A549 (cell line): ENCODE measurements around the gene NDUFB10. TPM values are rescaled to one million over a fixed set of nuclear protein-coding genes. Genes with fewer than 3 reads are reported as not detected.

ENCODE experiments used
- ATAC-seq, 2 experiments: fragments of 200-7000 bp in 1 of 2; fragments of >200 bp in 1 of 2; cut with Nextera tagmentation in 1 of 2; cut with Tn5 transposase in 1 of 2; 3 replicates each; pipeline versions ENCODE4 v1.8.0 to v1.9.1; 2018 to 2020; ENCODE audit warnings: mild to moderate bottlenecking in 1 of 2, moderate library complexity in 1 of 2
- CTCF ChIA-PET: fragments of 300-600 bp; sonication (Branson Sonifier 250); formaldehyde crosslinking; extraction: SDS; loops from one replicate; lab custom pipeline; 2021; ENCODE audit warnings: antibody characterized with exemption, inconsistent platforms; lab: Yijun Ruan, JAX
- POLR2A ChIA-PET: fragments of 350-600 bp; formaldehyde crosslinking; extraction: SDS; loops from one replicate; lab custom pipeline; 2021; ENCODE audit warnings: antibody characterized with exemption, inconsistent platforms; lab: Yijun Ruan, JAX
- DNase-seq, 2 experiments: peaks; one replicate each; pipeline versions ENCODE4 v3.0.0 to v3.0.0-alpha.2; 2011 to 2016; ENCODE audit warnings: low read depth in 1 of 2, low spot score in 1 of 2
- FAIRE-seq: peaks from 2 replicates; lab custom pipeline; 2011; peaks lifted over from hg19 to GRCh38; lab: Jason Lieb, UNC
- H3K27ac ChIP-seq, 2 experiments: fragments of >200 bp; sonication (Bioruptor Twin); formaldehyde crosslinking; 3 replicates each; pipeline ENCODE4 v1.5.1; 2016 to 2017
- H3K4me1 ChIP-seq: fragments of >200 bp; sonication (Bioruptor Twin); formaldehyde crosslinking; 3 replicates; pipeline ENCODE4 v1.6.1; 2016
- H3K4me2 ChIP-seq: fragments of >200 bp; sonication (Bioruptor Twin); formaldehyde crosslinking; 3 replicates; pipeline ENCODE4 v1.6.1; 2016
- H3K4me3 ChIP-seq: fragments of >200 bp; sonication (Bioruptor Twin); formaldehyde crosslinking; 3 replicates; pipeline ENCODE4 v1.5.1; 2016
- H3K9me3 ChIP-seq: fragments of >200 bp; sonication (Bioruptor Twin); formaldehyde crosslinking; 3 replicates; pipeline ENCODE4 v1.6.1; 2016
- ATOH8 ChIP-seq: fragments of 250-450 bp; sonication (Bioruptor Pico); IDR thresholded peaks from 2 replicates; pipeline ENCODE4 v1.5.0; 2020; ENCODE audit warnings: low read depth, mild to moderate bottlenecking, moderate library complexity
- BCL3 ChIP-seq: fragments of >200 bp; sonication (Bioruptor Twin); formaldehyde crosslinking; IDR thresholded peaks from 3 replicates; pipeline ENCODE4 v1.6.1; 2016
- CBX8 ChIP-seq: fragments of 200-600 bp; sonication (generic); IDR thresholded peaks from 2 replicates; pipeline ENCODE4 v1.6.1; 2016
- EHMT2 ChIP-seq: fragments of 200-600 bp; sonication (generic); IDR thresholded peaks from 2 replicates; pipeline ENCODE4 v1.6.1; 2016; ENCODE audit warnings: antibody characterized with exemption, low read depth, mild to moderate bottlenecking, moderate library complexity
- ELK1 ChIP-seq: fragments of 150-350 bp; IDR thresholded peaks from 2 replicates; pipeline ENCODE4 v1.6.1; 2014; ENCODE audit warnings: low read depth, mild to moderate bottlenecking, low read length
- FOSL2 ChIP-seq, 2 experiments: fragments of 450-650 bp in 1 of 2; fragments of >200 bp in 1 of 2; sonication (Bioruptor Twin) in 1 of 2; formaldehyde crosslinking; IDR thresholded peaks; 2 replicates each; pipeline versions ENCODE4 v1.5.0 to v1.6.1; 2016 to 2020; ENCODE audit warnings: mild to moderate bottlenecking in 1 of 2, moderate library complexity in 1 of 2
- HES2 ChIP-seq: fragments of >200 bp; sonication (Bioruptor Twin); formaldehyde crosslinking; IDR thresholded peaks from 2 replicates; pipeline ENCODE4 v1.6.1; 2016
- HEYL ChIP-seq: fragments of 250-450 bp; sonication (Bioruptor Pico); IDR thresholded peaks from 2 replicates; pipeline ENCODE4 v1.8.0; 2021; ENCODE audit warnings: mild to moderate bottlenecking, moderate library complexity
- HMGXB4 ChIP-seq: fragments of 250-450 bp; sonication (Bioruptor Pico); IDR thresholded peaks from 2 replicates; pipeline ENCODE4 v1.5.0; 2021; ENCODE audit warnings: mild to moderate bottlenecking, moderate library complexity, borderline replicate concordance
- HOXB5 ChIP-seq: fragments of 250-450 bp; sonication (Bioruptor Pico); IDR thresholded peaks from 2 replicates; pipeline ENCODE4 v1.5.0; 2020; ENCODE audit warnings: mild to moderate bottlenecking, moderate library complexity
- KDM5A ChIP-seq: fragments of 200-600 bp; sonication (generic); IDR thresholded peaks from 2 replicates; pipeline ENCODE4 v1.6.1; 2016; ENCODE audit warnings: antibody characterized with exemption, mild to moderate bottlenecking
- MAFK ChIP-seq: fragments of 450-650 bp; IDR thresholded peaks from 2 replicates; pipeline ENCODE4 v1.6.1; 2014; ENCODE audit not compliant: partially characterized antibody
- NPAS2 ChIP-seq: fragments of 250-450 bp; sonication (Bioruptor Pico); IDR thresholded peaks from 2 replicates; pipeline ENCODE4 v1.8.0; 2022; ENCODE audit warnings: mild to moderate bottlenecking, moderate library complexity, borderline replicate concordance
- PBX3 ChIP-seq: IDR thresholded peaks from 2 replicates; pipeline ENCODE4 v1.6.1; 2012
- POLR2A ChIP-seq: IDR thresholded peaks from 2 replicates; pipeline ENCODE4 v1.6.1; 2012; ENCODE audit warnings: mild to moderate bottlenecking, low read length
- REST ChIP-seq: fragments of 200-600 bp; sonication (generic); IDR thresholded peaks from 2 replicates; pipeline ENCODE4 v1.6.1; 2016; ENCODE audit warnings: antibody characterized with exemption, mild to moderate bottlenecking, moderate library complexity
- ZFP36 ChIP-seq: fragments of 450-650 bp; IDR thresholded peaks from 2 replicates; pipeline ENCODE4 v1.6.1; 2014; ENCODE audit warnings: borderline replicate concordance; ENCODE audit not compliant: partially characterized antibody
- ZSCAN20 ChIP-seq: fragments of 250-450 bp; sonication (Bioruptor Pico); IDR thresholded peaks from 2 replicates; pipeline ENCODE4 v1.8.0; 2022; ENCODE audit warnings: mild to moderate bottlenecking, moderate library complexity
- WGBS: methylation state at CpG from one replicate; pipeline ENCODE4 v1.1.6; 2017; ENCODE audit errors: missing lambda C conversion rate; 5-methylcytosine and 5-hydroxymethylcytosine counted together
- polyA plus RNA-seq, 4 experiments: library from polyadenylated mRNA; depleted of rRNA in 3 of 4; stranded (reverse); fragments of >200 nt; fragmentation: RNase III in 1 of 4; extraction: RNeasy Plus Mini Kit Qiagen cat#74134 plus additional on column Dnase treatment in 1 of 4; gene quantifications; 2 replicates in 3 of 4; 3 replicates in 1 of 4; pipeline ENCODE4 v1.2.3, GENCODE V29; 2011 to 2017

The NDUFB10 gene
- polyA plus RNA-seq, 2 of the 4 experiments (the other 2 are of a cell fraction), result 198 to 389 TPM

- Histone ChIP-seq H3K4me3 (peak overlapping the region; percentile 67), H3K9me3 (no peaks in the 10 kb centered on the region), H3K4me1 (peaks cover 30% of the 10 kb centered on the region), H3K27ac (peak overlapping the region; percentile 86 to 94), H3K4me2 (peak overlapping the region; percentile 86)
- no peak for TF ChIP-seq HOXB5 (CRISPR knock-in tag)
- no peak for TF ChIP-seq REST
- TF ChIP-seq KDM5A, result no peak
- TF ChIP-seq ATOH8, result no peak
- TF ChIP-seq EHMT2, result no peak
- TF ChIP-seq HMGXB4 (CRISPR knock-in tag), result no peak
- TF ChIP-seq BCL3, result no peak
- no peak for TF ChIP-seq HEYL (CRISPR knock-in tag)
- 0 out of 2 replicates have a peak, but pooled peaks have one; percentile 15 for TF ChIP-seq POLR2A
- no peak for TF ChIP-seq HES2
- TF ChIP-seq ELK1, result no peak
- TF ChIP-seq ZSCAN20 (CRISPR knock-in tag), result no peak
- no peak for TF ChIP-seq CBX8
- TF ChIP-seq ZFP36, result peak; percentile 91
- no peak for TF ChIP-seq MAFK
- TF ChIP-seq PBX3, result no peak; the same call in 1 of the 2 replicates
- no peak for TF ChIP-seq NPAS2 (CRISPR knock-in tag)
- no peak for TF ChIP-seq FOSL2 (IDR thresholded peaks at IDR 0.05)
- TF ChIP-seq FOSL2 (CRISPR knock-in tag; IDR thresholded peaks at IDR 0.05), result no peak
- ChIA-PET POLR2A (interaction anchor here (1.5 to 5.4 kb wide), 2 partner anchors 11 to 18 kb away, joined by 6 to 50 read pairs; partner anchors contain the start of genes RPS2 and TBL3), CTCF (interaction anchor here (0.7 to 19.7 kb wide), 7 partner anchors 13 to 157 kb away, joined by 3 to 196 read pairs (median 4); partner anchors contain the start of gene ZNF598)
- FAIRE-seq (no peak), DNase-seq (no peak), ATAC-seq (no peak)
- 40% methylated on average over 19 of the region's 19 CpGs for WGBS
Observed at GRCh38 chr16:1982991-1983543, 23.7 kb downstream of the NDUFB10 start.
